HepG2 (cell line): ENCODE measurements around the gene TRIM25. TPM values are rescaled to one million over a fixed set of nuclear protein-coding genes. Genes with fewer than 3 reads are reported as not detected.
A peak's percentile ranks its signal among the peaks of the same experiment; 100 is the strongest.

Source experiments
- ATF4 ChIP-seq, 2 experiments: fragments of 450-650 bp in 1 of 2; sonication (generic) in 1 of 2; formaldehyde crosslinking; IDR thresholded peaks; 2 replicates each; pipeline versions ENCODE4 v1.5.0 to v1.8.0; 2020 to 2022; ENCODE audit warnings: mild to moderate bottlenecking in 1 of 2, missing genetic modification reagents in 1 of 2
- CEBPB ChIP-seq: IDR thresholded peaks from 2 replicates; pipeline ENCODE4 v1.6.1; 2011; ENCODE audit warnings: low read depth, low read length, improper control_type of control experiment, borderline replicate concordance
- DMAP1 ChIP-seq: IDR thresholded peaks from 2 replicates; pipeline ENCODE4 v1.6.1; 2016
- GATAD1 ChIP-seq: IDR thresholded peaks from 2 replicates; pipeline ENCODE4 v1.6.1; 2016; ENCODE audit warnings: missing genetic modification reagents, missing compliant biosample characterization
- GFI1 ChIP-seq: sonication (generic); formaldehyde crosslinking; IDR thresholded peaks from 2 replicates; pipeline ENCODE4 v1.5.0; 2020; ENCODE audit warnings: missing genetic modification reagents, mild to moderate bottlenecking, borderline replicate concordance
- IRX3 ChIP-seq: sonication (generic); formaldehyde crosslinking; IDR thresholded peaks from 2 replicates; pipeline ENCODE4 v1.8.1; 2023; ENCODE audit warnings: mild to moderate bottlenecking, low read depth, missing genetic modification reagents, borderline replicate concordance
- LBX2 ChIP-seq: sonication (generic); formaldehyde crosslinking; IDR thresholded peaks from 2 replicates; pipeline ENCODE4 v1.5.0; 2020; ENCODE audit warnings: missing genetic modification reagents, mild to moderate bottlenecking, borderline replicate concordance
- RFX3 ChIP-seq: IDR thresholded peaks from 2 replicates; pipeline ENCODE4 v1.6.1; 2016; ENCODE audit warnings: missing biosample characterization, missing genetic modification reagents
- RXRB ChIP-seq: IDR thresholded peaks from 2 replicates; pipeline ENCODE4 v1.6.1; 2016; ENCODE audit warnings: borderline replicate concordance, missing genetic modification reagents, missing compliant biosample characterization
- SIX1 ChIP-seq: sonication (generic); formaldehyde crosslinking; IDR thresholded peaks from 2 replicates; pipeline ENCODE4 v1.4.0; 2020; ENCODE audit warnings: missing genetic modification reagents, borderline replicate concordance
- SMARCC2 ChIP-seq: fragments of 450-650 bp; IDR thresholded peaks from 2 replicates; pipeline ENCODE4 v1.6.1; 2017; ENCODE audit warnings: antibody characterized with exemption, mild to moderate bottlenecking
- TEAD3 ChIP-seq: optimal IDR thresholded peaks from 2 replicates; pipeline ENCODE3; 2016; ENCODE audit warnings: borderline replicate concordance
- TGIF2 ChIP-seq: IDR thresholded peaks from 2 replicates; pipeline ENCODE4 v1.6.1; 2016; ENCODE audit warnings: control low read depth, missing compliant biosample characterization
- ZMAT3 ChIP-seq: sonication (generic); formaldehyde crosslinking; conservative IDR thresholded peaks from 2 replicates; pipeline ENCODE4 v1.7.0; 2021; ENCODE audit warnings: missing genetic modification reagents
- ZMYM2 ChIP-seq: sonication (generic); formaldehyde crosslinking; IDR thresholded peaks from 2 replicates; pipeline ENCODE4 v1.8.0; 2022; ENCODE audit warnings: mild to moderate bottlenecking, missing genetic modification reagents
- ZNF180 ChIP-seq: sonication (generic); formaldehyde crosslinking; IDR thresholded peaks from 2 replicates; pipeline ENCODE4 v1.4.0; 2020; ENCODE audit warnings: low read depth, missing genetic modification reagents, borderline replicate concordance
- ZNF20 ChIP-seq: sonication (generic); formaldehyde crosslinking; IDR thresholded peaks from 2 replicates; pipeline ENCODE4 v1.4.0; 2020; ENCODE audit warnings: mild to moderate bottlenecking, moderate library complexity, missing genetic modification reagents
- ZNF263 ChIP-seq: sonication (generic); formaldehyde crosslinking; IDR thresholded peaks from 2 replicates; pipeline ENCODE4 v1.4.0; 2020; ENCODE audit warnings: missing genetic modification reagents
- ZNF30 ChIP-seq: sonication (generic); formaldehyde crosslinking; IDR thresholded peaks from 2 replicates; pipeline ENCODE4 v1.5.0; 2020; ENCODE audit warnings: mild to moderate bottlenecking, missing genetic modification reagents
- ZNF468 ChIP-seq: sonication (generic); formaldehyde crosslinking; IDR thresholded peaks from 2 replicates; pipeline ENCODE4 v1.8.0; 2022; ENCODE audit warnings: mild to moderate bottlenecking, moderate library complexity, missing genetic modification reagents
- ZNF510 ChIP-seq: sonication (generic); formaldehyde crosslinking; IDR thresholded peaks from 2 replicates; pipeline ENCODE4 v1.4.0; 2020; ENCODE audit warnings: low read depth, mild to moderate bottlenecking, missing genetic modification reagents
- polyA plus RNA-seq, 8 experiments: library from polyadenylated mRNA; depleted of rRNA in 3 of 8; stranded (reverse) in 7 of 8; unstranded in 1 of 8; fragments of >200 nt; fragmentation: Illumina TruSeq in 4 of 8; extraction: Trizol in 4 of 8; gene quantifications; 2 replicates each; pipeline versions ENCODE4 v1.2.1 to v1.2.3, GENCODE V29; 2011 to 2016; ENCODE audit warnings: low read depth in 4 of 8, missing spikeins in 1 of 8, mixed read lengths in 1 of 8; ENCODE audit not compliant: insufficient read depth in 1 of 8
- total RNA-seq, 5 experiments: library from RNA; depleted of rRNA; stranded (reverse); fragments of >200 nt; fragmentation: Illumina TruSeq; extraction: Trizol; gene quantifications; 2 replicates each; pipeline ENCODE4 v1.2.3, GENCODE V29; 2016; ENCODE audit warnings: low read depth in 1 of 5
- TF ChIP-seq, protein P1 (sequence below): sonication (generic); formaldehyde crosslinking; IDR thresholded peaks from 2 replicates; pipeline ENCODE4 v1.5.1; 2020; ENCODE audit warnings: missing genetic modification reagents, mild to moderate bottlenecking, borderline replicate concordance
- TF ChIP-seq, protein P2 (sequence below): sonication (generic); formaldehyde crosslinking; IDR thresholded peaks from 2 replicates; pipeline ENCODE4 v1.4.0; 2020; ENCODE audit warnings: mild to moderate bottlenecking, missing genetic modification reagents, borderline replicate concordance

TRIM25 gene
- total and polyA plus RNA-seq, 2 of the 13 experiments (the other 11 are each of a cell fraction or from before 2014, with no cell fraction given) = 30.8 to 42.2 TPM

GRCh38 chr17:56913353-56913866, 439 bp downstream of the TRIM25 start (continued):
- TF ChIP-seq SMARCC2 (no peak), GATAD1 (CRISPR knock-in tag) (no peak), DMAP1 (CRISPR knock-in tag) (no peak), IRX3 (CRISPR knock-in tag) (no peak), ZNF180 (CRISPR knock-in tag) (0 out of 2 replicates have a peak, but pooled peaks have one; percentile 63), ZNF468 (CRISPR knock-in tag) (no peak), SIX1 (CRISPR knock-in tag) (no peak), TGIF2 (CRISPR knock-in tag) (no peak; the same call in 1 of the 2 replicates), ATF4 (CRISPR knock-in tag; IDR thresholded peaks at IDR 0.05) (no peak), ZNF510 (CRISPR knock-in tag) (no peak), RXRB (CRISPR knock-in tag) (no peak), ZNF263 (CRISPR knock-in tag) (no peak; the same call in 1 of the 2 replicates), CEBPB (no peak), TEAD3 (CRISPR knock-in tag) (no peak), ZNF30 (no peak; the same call in 1 of the 2 replicates), RFX3 (no peak), ZMAT3 (no peak), LBX2 (CRISPR knock-in tag) (peak; percentile 58), ZMYM2 (CRISPR knock-in tag) (peak; percentile 38; the same call in 1 of the 2 replicates), GFI1 (CRISPR knock-in tag) (no peak), ZNF20 (CRISPR knock-in tag) (no peak; the same call in 1 of the 2 replicates)
- TF ChIP-seq, protein P1, sequence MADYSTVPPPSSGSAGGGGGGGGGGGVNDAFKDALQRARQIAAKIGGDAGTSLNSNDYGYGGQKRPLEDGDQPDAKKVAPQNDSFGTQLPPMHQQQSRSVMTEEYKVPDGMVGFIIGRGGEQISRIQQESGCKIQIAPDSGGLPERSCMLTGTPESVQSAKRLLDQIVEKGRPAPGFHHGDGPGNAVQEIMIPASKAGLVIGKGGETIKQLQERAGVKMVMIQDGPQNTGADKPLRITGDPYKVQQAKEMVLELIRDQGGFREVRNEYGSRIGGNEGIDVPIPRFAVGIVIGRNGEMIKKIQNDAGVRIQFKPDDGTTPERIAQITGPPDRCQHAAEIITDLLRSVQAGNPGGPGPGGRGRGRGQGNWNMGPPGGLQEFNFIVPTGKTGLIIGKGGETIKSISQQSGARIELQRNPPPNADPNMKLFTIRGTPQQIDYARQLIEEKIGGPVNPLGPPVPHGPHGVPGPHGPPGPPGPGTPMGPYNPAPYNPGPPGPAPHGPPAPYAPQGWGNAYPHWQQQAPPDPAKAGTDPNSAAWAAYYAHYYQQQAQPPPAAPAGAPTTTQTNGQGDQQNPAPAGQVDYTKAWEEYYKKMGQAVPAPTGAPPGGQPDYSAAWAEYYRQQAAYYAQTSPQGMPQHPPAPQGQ (CRISPR knock-in tag) = no peak
- TF ChIP-seq, protein P2, sequence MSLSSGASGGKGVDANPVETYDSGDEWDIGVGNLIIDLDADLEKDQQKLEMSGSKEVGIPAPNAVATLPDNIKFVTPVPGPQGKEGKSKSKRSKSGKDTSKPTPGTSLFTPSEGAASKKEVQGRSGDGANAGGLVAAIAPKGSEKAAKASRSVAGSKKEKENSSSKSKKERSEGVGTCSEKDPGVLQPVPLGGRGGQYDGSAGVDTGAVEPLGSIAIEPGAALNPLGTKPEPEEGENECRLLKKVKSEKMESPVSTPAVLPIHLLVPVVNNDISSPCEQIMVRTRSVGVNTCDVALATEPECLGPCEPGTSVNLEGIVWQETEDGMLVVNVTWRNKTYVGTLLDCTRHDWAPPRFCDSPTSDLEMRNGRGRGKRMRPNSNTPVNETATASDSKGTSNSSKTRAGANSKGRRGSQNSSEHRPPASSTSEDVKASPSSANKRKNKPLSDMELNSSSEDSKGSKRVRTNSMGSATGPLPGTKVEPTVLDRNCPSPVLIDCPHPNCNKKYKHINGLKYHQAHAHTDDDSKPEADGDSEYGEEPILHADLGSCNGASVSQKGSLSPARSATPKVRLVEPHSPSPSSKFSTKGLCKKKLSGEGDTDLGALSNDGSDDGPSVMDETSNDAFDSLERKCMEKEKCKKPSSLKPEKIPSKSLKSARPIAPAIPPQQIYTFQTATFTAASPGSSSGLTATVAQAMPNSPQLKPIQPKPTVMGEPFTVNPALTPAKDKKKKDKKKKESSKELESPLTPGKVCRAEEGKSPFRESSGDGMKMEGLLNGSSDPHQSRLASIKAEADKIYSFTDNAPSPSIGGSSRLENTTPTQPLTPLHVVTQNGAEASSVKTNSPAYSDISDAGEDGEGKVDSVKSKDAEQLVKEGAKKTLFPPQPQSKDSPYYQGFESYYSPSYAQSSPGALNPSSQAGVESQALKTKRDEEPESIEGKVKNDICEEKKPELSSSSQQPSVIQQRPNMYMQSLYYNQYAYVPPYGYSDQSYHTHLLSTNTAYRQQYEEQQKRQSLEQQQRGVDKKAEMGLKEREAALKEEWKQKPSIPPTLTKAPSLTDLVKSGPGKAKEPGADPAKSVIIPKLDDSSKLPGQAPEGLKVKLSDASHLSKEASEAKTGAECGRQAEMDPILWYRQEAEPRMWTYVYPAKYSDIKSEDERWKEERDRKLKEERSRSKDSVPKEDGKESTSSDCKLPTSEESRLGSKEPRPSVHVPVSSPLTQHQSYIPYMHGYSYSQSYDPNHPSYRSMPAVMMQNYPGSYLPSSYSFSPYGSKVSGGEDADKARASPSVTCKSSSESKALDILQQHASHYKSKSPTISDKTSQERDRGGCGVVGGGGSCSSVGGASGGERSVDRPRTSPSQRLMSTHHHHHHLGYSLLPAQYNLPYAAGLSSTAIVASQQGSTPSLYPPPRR (CRISPR knock-in tag) = no peak
